Mesendoderm (in vitro differentiated cells): ENCODE data around the gene FNBP1.
"Not testable (repeated sequence)": the region's sequence is repeated elsewhere in the genome, so short reads cannot be mapped to it uniquely, and the experiment has no call there.

Source experiments
- DNase-seq: peaks from one replicate; pipeline ENCODE4 v3.0.0; 2013
- H2AK5ac ChIP-seq: 2 replicates; pipeline ENCODE4 v1.6.1; 2013; ENCODE audit warnings: low read length, inconsistent platforms
- H2BK120ac ChIP-seq: 2 replicates; pipeline ENCODE4 v1.6.1; 2013; ENCODE audit warnings: low read depth, mild to moderate bottlenecking, low read length, moderate library complexity, mixed read lengths
- H2BK15ac ChIP-seq: replicated peaks from 2 replicates; pipeline ENCODE4 v1.6.1; 2013; ENCODE audit warnings: low read depth, mild to moderate bottlenecking, moderate library complexity
- H2BK5ac ChIP-seq: 2 replicates; pipeline ENCODE4 v1.6.1; 2013; ENCODE audit warnings: low read length, inconsistent platforms
- H3K18ac ChIP-seq: 2 replicates; pipeline ENCODE4 v1.6.1; 2013; ENCODE audit warnings: mild to moderate bottlenecking, low read length, mixed read lengths
- H3K23ac ChIP-seq: one replicate; pipeline ENCODE4 v1.6.1; 2013; ENCODE audit warnings: low read length
- H3K27ac ChIP-seq: 2 replicates; pipeline ENCODE4 v1.5.1; 2013; ENCODE audit warnings: low read depth, mild to moderate bottlenecking, inconsistent platforms, low read length, moderate library complexity
- H3K27me3 ChIP-seq: 2 replicates; pipeline ENCODE4 v1.6.1; 2013; ENCODE audit warnings: low read length, control low read depth, mild to moderate bottlenecking, inconsistent platforms; ENCODE audit not compliant: insufficient read depth, poor library complexity
- H3K36me3 ChIP-seq: 2 replicates; pipeline ENCODE4 v1.6.1; 2013; ENCODE audit warnings: low read length, inconsistent platforms; ENCODE audit not compliant: control insufficient read depth, insufficient read depth
- H3K4ac ChIP-seq: one replicate; pipeline ENCODE4 v1.6.1; 2013; ENCODE audit warnings: low read depth, mild to moderate bottlenecking, low read length, moderate library complexity
- H3K4me1 ChIP-seq: 2 replicates; pipeline ENCODE4 v1.6.1; 2013; ENCODE audit warnings: low read depth, low read length, inconsistent platforms; ENCODE audit not compliant: control insufficient read depth
- H3K4me2 ChIP-seq: 2 replicates; pipeline ENCODE4 v1.6.1; 2013; ENCODE audit warnings: low read length
- H3K4me3 ChIP-seq: 2 replicates; pipeline ENCODE4 v1.5.1; 2013; ENCODE audit warnings: mild to moderate bottlenecking, low read length
- H3K56ac ChIP-seq: one replicate; pipeline ENCODE4 v1.6.1; 2013; ENCODE audit warnings: low read length
- H3K79me1 ChIP-seq: 2 replicates; pipeline ENCODE4 v1.6.1; 2013; ENCODE audit warnings: low read length, inconsistent platforms
- H3K79me2 ChIP-seq: 2 replicates; pipeline ENCODE4 v1.6.1; 2013; ENCODE audit warnings: mild to moderate bottlenecking, low read length; ENCODE audit not compliant: control insufficient read depth, insufficient read depth
- H3K9ac ChIP-seq: 2 replicates; pipeline ENCODE4 v1.6.1; 2013; ENCODE audit warnings: low read length, inconsistent platforms
- H4K5ac ChIP-seq: one replicate; pipeline ENCODE4 v1.6.1; 2013; ENCODE audit warnings: low read length
- H4K8ac ChIP-seq: one replicate; pipeline ENCODE4 v1.6.1; 2013; ENCODE audit warnings: low read depth, mild to moderate bottlenecking, control low read depth, low read length, moderate library complexity
- WGBS: extraction: QIAGEN DNeasy Blood & Tissue Kit; methylation state at CpG from one replicate; pipeline ENCODE4 v1.1.7; 2013; ENCODE audit warnings: low lambda C conversion rate, missing lambda C conversion rate; ENCODE audit not compliant: insufficient coverage; ENCODE audit errors: extremely low coverage; 5-methylcytosine and 5-hydroxymethylcytosine counted together

Gene FNBP1

DNA sequence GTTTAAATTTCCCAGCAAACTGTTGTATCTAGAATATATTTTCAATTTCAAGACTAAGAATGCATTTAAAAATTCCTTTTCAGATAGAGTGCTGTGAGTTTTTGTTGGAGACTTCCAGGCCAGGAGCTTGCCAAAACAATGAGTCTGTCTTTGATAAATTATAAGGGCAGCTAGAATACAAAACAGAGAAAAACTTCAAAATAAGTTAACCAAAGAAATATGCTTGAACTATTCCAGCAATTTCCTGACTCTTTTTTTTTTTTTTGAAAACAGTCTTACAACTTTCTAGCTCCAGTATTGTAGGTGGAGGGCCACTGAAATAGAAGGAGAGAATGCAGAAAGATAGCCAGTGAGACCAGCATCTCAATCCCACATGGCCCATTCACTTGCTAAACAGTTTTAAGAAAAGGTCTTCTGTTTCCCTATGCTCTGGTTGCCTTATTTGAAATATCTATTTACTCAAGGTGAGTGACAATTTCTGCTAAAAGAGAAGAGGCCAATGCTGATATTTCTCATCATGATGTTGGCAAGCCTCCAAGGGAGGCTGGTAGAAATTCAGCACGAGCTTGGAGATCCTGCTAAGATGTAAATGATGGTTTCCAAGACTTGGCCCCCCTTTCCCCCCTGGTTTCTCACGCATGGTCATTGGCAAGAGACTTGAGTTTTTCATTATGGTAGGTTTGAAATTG lies 104.6 kb downstream of the FNBP1 start:
- H4K5ac ChIP-seq: no peak overlapping the region
- H3K79me2 ChIP-seq: no peaks in the 10 kb centered on the region
- no peak overlapping the region for H3K9ac ChIP-seq
- H2AK5ac ChIP-seq: no peak overlapping the region
- no CpG with 5 or more reads among the region's 2 CpGs for WGBS
- no peak overlapping the region for H4K8ac ChIP-seq
- no peaks in the 10 kb centered on the region for H3K36me3 ChIP-seq
- DNase-seq: no peak
- no peaks in the 10 kb centered on the region for H3K79me1 ChIP-seq
- no peaks in the 10 kb centered on the region for H3K27me3 ChIP-seq
- H3K4me2 ChIP-seq: no peak overlapping the region
- no peak overlapping the region for H3K27ac ChIP-seq
- no peak overlapping the region for H2BK5ac ChIP-seq
- no peak overlapping the region for H2BK120ac ChIP-seq
- H3K4ac ChIP-seq: no peak overlapping the region
- H3K18ac ChIP-seq: no peak overlapping the region
- no peak overlapping the region for H3K23ac ChIP-seq
- no peak overlapping the region for H3K56ac ChIP-seq
- H3K4me3 ChIP-seq: no peak overlapping the region
- H3K4me1 ChIP-seq: peaks cover 1% of the 10 kb centered on the region
- H2BK15ac ChIP-seq: no peak overlapping the region

DNA sequence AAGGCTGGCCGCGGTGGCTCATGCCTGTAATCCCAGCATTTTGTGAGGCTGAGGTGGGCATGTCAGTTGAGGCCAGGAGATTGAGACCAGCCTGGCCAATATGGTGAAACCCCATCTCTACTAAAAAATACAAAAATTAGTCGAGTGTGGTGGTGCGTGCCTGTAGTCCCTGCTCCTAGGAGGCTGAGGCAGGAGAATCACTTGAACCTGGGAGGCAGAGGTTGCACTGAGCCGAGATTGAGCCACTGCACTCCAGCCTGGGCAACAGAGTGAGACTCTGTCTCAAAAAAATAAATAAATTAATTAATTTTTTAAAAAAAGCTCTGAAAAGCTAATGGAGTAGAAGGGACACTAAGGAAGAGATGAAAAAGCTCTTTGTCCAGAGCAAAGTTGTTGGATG lies 105.1 kb downstream of the FNBP1 start:
- not testable (repeated sequence) for H3K9ac ChIP-seq, H3K79me1 ChIP-seq, H3K23ac ChIP-seq, H4K5ac ChIP-seq, H3K4ac ChIP-seq, H3K4me1 ChIP-seq, H3K79me2 ChIP-seq, H3K27ac ChIP-seq, DNase-seq, H3K18ac ChIP-seq, H2AK5ac ChIP-seq, H3K36me3 ChIP-seq, H3K27me3 ChIP-seq, H3K56ac ChIP-seq, H3K4me2 ChIP-seq, H4K8ac ChIP-seq, H3K4me3 ChIP-seq, H2BK15ac ChIP-seq, H2BK120ac ChIP-seq, H2BK5ac ChIP-seq
- no CpG with 5 or more reads among the region's 5 CpGs for WGBS

DNA sequence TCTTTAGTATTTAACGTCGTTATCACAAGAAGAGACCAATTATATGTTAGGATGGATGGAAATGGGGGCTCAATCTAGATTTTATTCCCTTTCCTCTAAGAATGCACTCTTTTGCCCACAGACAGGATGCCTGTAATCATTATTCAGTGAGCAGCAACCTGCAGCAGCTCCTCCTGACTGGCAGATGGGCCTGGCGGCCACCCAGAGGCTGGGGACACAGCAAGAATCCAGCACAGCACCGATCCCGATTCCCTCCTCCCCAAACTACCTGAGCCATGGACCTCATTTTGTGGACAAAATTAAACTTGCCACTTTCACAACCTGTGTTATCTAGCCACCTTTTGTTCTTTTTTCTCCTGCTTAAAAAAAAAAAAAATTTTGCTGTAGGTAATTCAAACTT lies 106.8 kb downstream of the FNBP1 start:
- no CpG with 5 or more reads among the region's 5 CpGs for WGBS
- no peak overlapping the region for H3K9ac ChIP-seq

DNA sequence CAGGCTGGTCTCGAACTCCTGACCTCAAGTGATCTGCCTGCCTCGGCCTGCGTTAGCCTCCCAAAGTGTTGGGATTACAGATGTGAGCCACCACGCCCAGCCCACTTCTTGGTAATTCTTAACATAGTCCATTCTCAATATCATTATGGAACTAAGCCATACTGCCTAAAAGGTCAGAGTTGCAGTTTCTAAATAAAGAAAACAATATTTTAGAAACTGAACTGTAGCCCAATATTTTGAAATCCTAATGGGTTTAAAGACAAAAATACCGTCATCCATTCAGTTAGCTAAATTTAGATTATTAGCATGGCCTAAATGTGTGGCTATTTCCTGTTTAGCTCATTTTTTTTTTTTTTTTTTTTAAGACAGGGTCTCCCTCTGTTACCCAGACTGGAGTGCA lies 108.2 kb downstream of the FNBP1 start:
- Histone ChIP-seq H3K27me3 (no peaks in the 10 kb centered on the region), H4K8ac (no peak overlapping the region), H2BK120ac (no peak overlapping the region), H3K56ac (no peak overlapping the region), H3K9ac (no peak overlapping the region), H3K36me3 (no peaks in the 10 kb centered on the region), H2BK15ac (no peak overlapping the region), H3K79me1 (no peaks in the 10 kb centered on the region), H3K4me1 (peaks cover 9% of the 10 kb centered on the region), H3K18ac (no peak overlapping the region), H2BK5ac (no peak overlapping the region), H3K4me2 (no peak overlapping the region), H3K4ac (no peak overlapping the region), H3K79me2 (no peaks in the 10 kb centered on the region), H3K4me3 (no peak overlapping the region), H4K5ac (no peak overlapping the region), H3K27ac (no peak overlapping the region), H3K23ac (no peak overlapping the region), H2AK5ac (no peak overlapping the region)
- WGBS: no CpG with 5 or more reads among the region's 5 CpGs
- no peak for DNase-seq

More for the DNA sequence above, 106.8 kb downstream of the FNBP1 start:
- Histone ChIP-seq H3K79me1 (no peaks in the 10 kb centered on the region), H3K4me3 (no peak overlapping the region), H3K4me2 (no peak overlapping the region), H2AK5ac (no peak overlapping the region), H2BK120ac (no peak overlapping the region), H3K23ac (no peak overlapping the region), H3K27ac (no peak overlapping the region), H4K8ac (no peak overlapping the region), H3K36me3 (no peaks in the 10 kb centered on the region), H3K18ac (no peak overlapping the region), H2BK5ac (no peak overlapping the region), H4K5ac (no peak overlapping the region), H2BK15ac (no peak overlapping the region), H3K79me2 (no peaks in the 10 kb centered on the region), H3K56ac (no peak overlapping the region), H3K4ac (no peak overlapping the region), H3K4me1 (peaks cover 9% of the 10 kb centered on the region), H3K27me3 (no peaks in the 10 kb centered on the region)
- no peak for DNase-seq

DNA sequence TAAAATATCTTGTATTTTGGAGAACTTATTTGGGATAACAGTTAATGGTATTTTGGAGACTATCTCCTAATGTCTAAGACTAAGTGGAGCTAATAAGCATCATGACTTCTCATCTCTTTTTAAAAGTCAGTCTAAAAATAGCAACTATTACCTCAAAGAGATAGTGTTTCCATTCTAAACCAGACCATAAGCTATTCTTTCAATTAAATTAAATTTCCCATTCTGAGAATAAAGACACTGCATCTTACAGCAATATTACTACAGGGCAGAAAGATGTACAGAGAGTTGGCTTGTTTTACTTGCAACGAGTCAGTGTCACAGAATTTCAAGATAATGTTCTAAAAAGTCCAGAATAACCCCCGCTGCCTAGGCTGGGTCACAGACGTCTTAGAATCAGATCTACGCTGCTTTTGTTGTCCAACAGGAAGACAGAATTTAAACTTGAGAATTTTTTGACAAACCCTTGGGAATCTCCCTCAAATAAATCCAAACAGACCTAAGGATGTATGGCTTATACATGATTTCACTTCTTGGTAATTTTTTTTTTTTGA lies 108.9 kb downstream of the FNBP1 start:
- Histone ChIP-seq H2BK5ac (no peak overlapping the region), H3K56ac (no peak overlapping the region), H3K27me3 (no peaks in the 10 kb centered on the region), H4K5ac (no peak overlapping the region), H3K79me2 (no peaks in the 10 kb centered on the region), H3K4me1 (peaks cover 9% of the 10 kb centered on the region), H3K4me2 (no peak overlapping the region), H3K23ac (no peak overlapping the region), H3K27ac (no peak overlapping the region), H3K4ac (no peak overlapping the region), H2BK120ac (no peak overlapping the region), H3K9ac (no peak overlapping the region), H2AK5ac (no peak overlapping the region), H3K4me3 (no peak overlapping the region), H3K79me1 (no peaks in the 10 kb centered on the region), H3K36me3 (no peaks in the 10 kb centered on the region), H4K8ac (no peak overlapping the region), H3K18ac (no peak overlapping the region), H2BK15ac (no peak overlapping the region)
- no CpG with 5 or more reads among the region's 4 CpGs for WGBS
- DNase-seq: no peak
